Psoas muscle (tissue), 8 donors: ENCODE results near the gene VSTM4. TPM values are rescaled to one million over a fixed set of nuclear protein-coding genes. Genes with fewer than 3 reads are reported as not detected.

Experiments
- ATAC-seq, 4 donors: fragments of 200-7000 bp; cut with Tn5 transposase; one replicate each; pipeline ENCODE4 v1.9.1; 2020; ENCODE audit warnings: moderate library complexity in 3 of 4, mild to moderate bottlenecking in 2 of 4
- DNase-seq, 2 donors: peaks; one replicate each; pipeline ENCODE4 v3.0.0-alpha.2; 2020
- H3K27ac ChIP-seq: fragments of 200-600 bp; one replicate; pipeline ENCODE4 v1.8.0; 2022
- H3K27me3 ChIP-seq, 3 donors: fragments of 200-600 bp in 1 of 3; one replicate each; pipeline versions ENCODE4 v1.6.1 to v1.8.0; 2013 to 2022; ENCODE audit warnings: low read length in 2 of 3, mild to moderate bottlenecking in 2 of 3, moderate library complexity in 1 of 3; ENCODE audit not compliant: insufficient read depth in 3 of 3
- H3K36me3 ChIP-seq, 2 donors: fragments of 200-600 bp in 1 of 2; one replicate each; pipeline versions ENCODE4 v1.6.1 to v1.8.0; 2013 to 2022; ENCODE audit warnings: low read depth in 1 of 2, mild to moderate bottlenecking in 1 of 2, moderate library complexity in 1 of 2; ENCODE audit not compliant: insufficient read depth in 1 of 2
- H3K4me1 ChIP-seq: fragments of 200-600 bp; one replicate; pipeline ENCODE4 v1.8.0; 2022
- H3K4me3 ChIP-seq: fragments of 200-600 bp; one replicate; pipeline ENCODE4 v1.8.0; 2022; ENCODE audit warnings: mild to moderate bottlenecking
- H3K9me3 ChIP-seq: fragments of 200-600 bp; one replicate; pipeline ENCODE4 v1.8.0; 2022
- CTCF ChIP-seq: fragments of 200-600 bp; IDR thresholded peaks from one replicate; pipeline ENCODE4 v1.8.0; 2022; ENCODE audit warnings: antibody characterized with exemption
- WGBS, 3 donors: extraction: QIAGEN DNeasy Blood & Tissue Kit; methylation state at CpG; one replicate each; pipeline versions ENCODE4 v1.1.6 to v1.1.7; 2013; 5-methylcytosine and 5-hydroxymethylcytosine counted together
- intact Hi-C, 2 donors: fragments of 100-400 bp; cut with DNase I; formaldehyde crosslinking; loops; one replicate each; pipeline versions ENCODE4 v1.11.0 to v1.14.2; 2022
- polyA plus RNA-seq, 3 donors: library from polyadenylated mRNA; stranded (reverse); fragments of 200-250 nt; gene quantifications; one replicate each; pipeline ENCODE4 v1.2.3, GENCODE V29; 2013
- total RNA-seq, 4 donors: library from RNA; stranded (reverse); fragmentation: NEBNext Ultra II Directional in 2 of 4; extraction: Animal tissue kit (Norgen Biotek cat#: 25700) in 2 of 4; gene quantifications; one replicate each; pipeline versions ENCODE4 v1.2.1 to v1.2.4, GENCODE V29; 2021 to 2023
- donor health status: healthy with polysubstance abuse.
- donor health status: DM: no; HTN: no; CAD: no; lungs with moderate emphysema.
- donor health status: Bipolar disorder and iron deficiency.
- donor health status: healthy.
- donor health status: DM: yes; HTN: yes; CAD: no.
- donor health status: DM: no; HTN: no; CAD: no.
- donor health status: DM: no; HTN: no; CAD: no.
- donor health status: DM: yes; HTN: yes; CAD: no.

VSTM4 gene
- total and polyA plus RNA-seq, 7 donors = 1.0 to 4.4 (median 1.8) TPM

GRCh38 chr10:49158404-49158803 lies 43.1 kb upstream of the VSTM4 start:
- intact Hi-C loops = no loop called here
- TF ChIP-seq CTCF = no peak
- Histone ChIP-seq H3K27me3 (no peaks in the 10 kb centered on the region), H3K4me3 (no peak overlapping the region), H3K9me3 (no peaks in the 10 kb centered on the region), H3K4me1 (no peaks in the 10 kb centered on the region), H3K27ac (no peak overlapping the region), H3K36me3 (no peaks in the 10 kb centered on the region)
- DNase-seq (no peak), ATAC-seq (no peak)
- WGBS, 3 donors = 83 to 87% (median 85%) methylated on average over 7 of the region's 7 CpGs

- H3K4me1 ChIP-seq = no peaks in the 10 kb centered on the region
- no peak for TF ChIP-seq CTCF
- no peak overlapping the region for H3K27ac ChIP-seq
- no peaks in the 10 kb centered on the region for H3K27me3 ChIP-seq
- H3K36me3 ChIP-seq = no peaks in the 10 kb centered on the region
- no peaks in the 10 kb centered on the region for H3K9me3 ChIP-seq
- WGBS, 3 donors = 84 to 88% (median 88%) methylated on average over 3 of the region's 3 CpGs
- ATAC-seq (no peak), DNase-seq (no peak)
- intact Hi-C loops = no loop called here
- H3K4me3 ChIP-seq = no peak overlapping the region
Measured at GRCh38 chr10:49157229-49157628, 41.9 kb upstream of the VSTM4 start.

GRCh38 chr10:49154641-49155040 lies 39.3 kb upstream of the VSTM4 start:
- intact Hi-C loops = no loop called here
- Histone ChIP-seq H3K36me3 (no peaks in the 10 kb centered on the region), H3K27ac (no peak overlapping the region), H3K4me1 (no peaks in the 10 kb centered on the region), H3K27me3 (no peaks in the 10 kb centered on the region), H3K9me3 (no peaks in the 10 kb centered on the region), H3K4me3 (no peak overlapping the region)
- 93 to 94% (median 94%) methylated on average over 6 of the region's 6 CpGs for WGBS, 3 donors
- no peak for DNase-seq
- no peak for ATAC-seq
- no peak for TF ChIP-seq CTCF

GRCh38 chr10:49153971-49154370 lies 38.6 kb upstream of the VSTM4 start:
- Histone ChIP-seq H3K4me1 (no peaks in the 10 kb centered on the region), H3K27ac (no peak overlapping the region), H3K36me3 (no peaks in the 10 kb centered on the region), H3K9me3 (no peaks in the 10 kb centered on the region), H3K27me3 (no peaks in the 10 kb centered on the region), H3K4me3 (no peak overlapping the region)
- TF ChIP-seq CTCF = no peak
- no peak for ATAC-seq
- no peak for DNase-seq
- intact Hi-C loops = no loop called here
- whole genome bisulfite sequencing, 3 donors = 93 to 100% (median 95%) methylated on average over 1 of the region's 1 CpG

GRCh38 chr10:49153115-49153514 lies 37.8 kb upstream of the VSTM4 start:
- WGBS, 3 donors = 50 to 78% (median 64%) methylated on average over 4 of the region's 4 CpGs
- Histone ChIP-seq H3K9me3 (no peaks in the 10 kb centered on the region), H3K4me3 (no peak overlapping the region), H3K4me1 (no peaks in the 10 kb centered on the region), H3K36me3 (no peaks in the 10 kb centered on the region), H3K27ac (no peak overlapping the region), H3K27me3 (no peaks in the 10 kb centered on the region)
- DNase-seq (no peak), ATAC-seq (no peak)
- TF ChIP-seq CTCF = no peak
- intact Hi-C loops = no loop called here
